Adrenal gland (tissue), 12 donors: ENCODE data around the gene TSKU. TPM values are rescaled to one million over a fixed set of nuclear protein-coding genes. Genes with fewer than 3 reads are reported as not detected.

Source experiments
- DNase-seq, 7 donors: peaks; one replicate each; pipeline ENCODE4 v3.0.0-alpha.2; 2019 to 2020
- H3K27ac ChIP-seq, 5 donors: fragments of 200-600 bp; sonication (generic) in 4 of 5; 1 replicate in 3 of 5; 2 replicates in 2 of 5; pipeline versions ENCODE4 v1.5.1 to v1.8.0; 2016 to 2020; ENCODE audit warnings: mild to moderate bottlenecking in 1 of 5
- H3K27me3 ChIP-seq: fragments of 200-600 bp; 2 replicates; pipeline ENCODE4 v1.8.0; 2021
- H3K36me3 ChIP-seq, 2 donors: fragments of 200-600 bp; replicated peaks in 1 of 2; 1 replicate in 1 of 2; 2 replicates in 1 of 2; pipeline versions ENCODE4 v1.5.1 to v1.8.0; 2018 to 2022
- H3K4me1 ChIP-seq, 2 donors: fragments of 200-600 bp; replicated peaks in 1 of 2; 1 replicate in 1 of 2; 2 replicates in 1 of 2; pipeline versions ENCODE4 v1.5.1 to v1.8.0; 2018 to 2021
- H3K4me3 ChIP-seq, 4 donors: fragments of 200-600 bp; sonication (generic) in 3 of 4; one replicate each; pipeline ENCODE4 v1.5.1; 2016 to 2018
- H3K9me3 ChIP-seq, 3 donors: fragments of 200-600 bp; sonication (generic) in 1 of 3; replicated peaks in 1 of 3; 1 replicate in 2 of 3; 2 replicates in 1 of 3; pipeline versions ENCODE4 v1.5.1 to v1.8.0; 2016 to 2021
- CTCF ChIP-seq, 6 experiments: fragments of 450-650 bp in 4 of 6; fragments of 200-600 bp in 2 of 6; sonication (generic) in 1 of 6; IDR thresholded peaks; 1 replicate in 5 of 6; 2 replicates in 1 of 6; pipeline versions ENCODE4 v1.5.1 to v1.8.0; 2016 to 2021; ENCODE audit warnings: antibody characterized with exemption in 6 of 6, mild to moderate bottlenecking in 2 of 6, moderate library complexity in 1 of 6
- POLR2A ChIP-seq, 2 donors: fragments of 450-650 bp; IDR thresholded peaks; one replicate each; pipeline ENCODE4 v1.6.1; 2017; ENCODE audit warnings: antibody characterized with exemption in 2 of 2, mild to moderate bottlenecking in 2 of 2, moderate library complexity in 1 of 2
- WGBS, 4 donors: extraction: QIAGEN DNeasy Blood & Tissue Kit in 2 of 4; methylation state at CpG; one replicate each; pipeline versions ENCODE4 v1.1.5 to v1.1.7; 2013 to 2017; 5-methylcytosine and 5-hydroxymethylcytosine counted together
- intact Hi-C, 2 donors: fragments of 100-400 bp; cut with DNase I; formaldehyde crosslinking; loops; one replicate each; pipeline versions ENCODE4 v1.14.1 to v1.15.0; 2022 to 2023
- polyA plus RNA-seq, 3 donors: library from polyadenylated mRNA; stranded (reverse); fragments of 200-250 nt in 2 of 3; fragments of 350-450 nt in 1 of 3; fragmentation: Illumina TruSeq in 1 of 3; extraction: RNeasy Lipid Tissue Mini Kit (QIAGEN cat#74804) in 1 of 3; gene quantifications; one replicate each; pipeline ENCODE4 v1.2.3, GENCODE V29; 2013 to 2014
- total RNA-seq, 9 donors: library from RNA; depleted of rRNA in 4 of 9; stranded (reverse); fragments of >200 nt in 4 of 9; fragments of 120-200 nt in 1 of 9; fragmentation: NEBNext Ultra II Directional in 1 of 9; extraction: Animal tissue kit (Norgen Biotek cat#: 25700) in 1 of 9; gene quantifications; one replicate each; pipeline versions ENCODE4 v1.1.0 to v1.2.4, GENCODE V29; 2013 to 2023
- donor health status: healthy with polysubstance abuse.
- donor health status: Bipolar disorder and iron deficiency.
- donor health status: DM: yes; HTN: yes; CAD: no.
- donor health status: DM: no; HTN: no; CAD: no.
- donor health status: DM: no; HTN: no; CAD: no.
- donor health status: DM: yes; HTN: yes; CAD: no.

The TSKU gene
- total and polyA plus RNA-seq, 12 donors = 6.7 to 129 (median 12.7) TPM

- Histone ChIP-seq H3K4me3 (no peak overlapping the region), H3K27me3 (no peaks in the 10 kb centered on the region), H3K36me3 (no peaks in the 10 kb centered on the region), H3K4me1 (peaks cover 9 to 14% of the 10 kb centered on the region in 2 donors), H3K27ac (peak overlapping the region in 1 of 5 donors; percentile 60), H3K9me3 (no peaks in the 10 kb centered on the region)
- intact Hi-C loops = no loop called here
- WGBS, 4 donors = 80 to 88% (median 86%) methylated on average over 5 of the region's 5 CpGs
- TF ChIP-seq POLR2A (IDR thresholded peaks at IDR 0.05) = no peak
- no peak for TF ChIP-seq CTCF (IDR thresholded peaks at IDR 0.05)
- DNase-seq = no peak
These were observed 34.2 kb upstream of the TSKU start for GRCh38 chr11:76748948-76749347.

GRCh38 chr11:76750067-76750466 is 33.1 kb upstream of the TSKU start:
- Histone ChIP-seq H3K9me3 (no peaks in the 10 kb centered on the region), H3K4me1 (peaks cover 9 to 14% of the 10 kb centered on the region in 2 donors), H3K36me3 (no peaks in the 10 kb centered on the region), H3K27me3 (no peaks in the 10 kb centered on the region), H3K27ac (no peak overlapping the region), H3K4me3 (no peak overlapping the region)
- DNase-seq = no peak
- intact Hi-C loops = no loop called here
- WGBS, 4 donors = 72 to 83% (median 81%) methylated on average over 2 of the region's 2 CpGs
- TF ChIP-seq CTCF (IDR thresholded peaks at IDR 0.05) (no peak), POLR2A (IDR thresholded peaks at IDR 0.05) (no peak)

- no peaks in the 10 kb centered on the region for H3K36me3 ChIP-seq
- H3K27me3 ChIP-seq = no peaks in the 10 kb centered on the region
- 93 to 98% (median 96%) methylated on average over 3 to 6 of the region's 6 CpGs for WGBS, 4 donors
- no peak for TF ChIP-seq POLR2A (IDR thresholded peaks at IDR 0.05)
- no peak for TF ChIP-seq CTCF (IDR thresholded peaks at IDR 0.05)
- H3K4me1 ChIP-seq = peaks cover 9 to 14% of the 10 kb centered on the region in 2 donors
- no peaks in the 10 kb centered on the region for H3K9me3 ChIP-seq
- intact Hi-C loops = no loop called here
- no peak overlapping the region for H3K4me3 ChIP-seq
- H3K27ac ChIP-seq = no peak overlapping the region
- DNase-seq = no peak
These were observed 32.4 kb upstream of the TSKU start for GRCh38 chr11:76750746-76751145.

GRCh38 chr11:76752321-76753143 is 30.6 kb upstream of the TSKU start:
- Histone ChIP-seq H3K27ac (peak overlapping the region in 4 of 5 donors; percentile 47 to 84 (median 60)), H3K4me3 (no peak overlapping the region), H3K27me3 (no peaks in the 10 kb centered on the region), H3K9me3 (no peaks in the 10 kb centered on the region), H3K36me3 (no peaks in the 10 kb centered on the region), H3K4me1 (peaks cover 9 to 14% of the 10 kb centered on the region in 2 donors)
- intact Hi-C loops = no loop called here
- DNase-seq = peak; percentile 80 to 97 (median 93)
- TF ChIP-seq CTCF (IDR thresholded peaks at IDR 0.05) (no peak), POLR2A (IDR thresholded peaks at IDR 0.05) (no peak)
- 26 to 36% (median 29%) methylated on average over 20 to 25 of the region's 25 CpGs for WGBS, 4 donors
